Measurements from ENCODE around the gene PLXDC2.

- TF ChIP-seq CTCF (IDR thresholded peaks at IDR 0.05; ENCODE audit: poor library complexity): no peak
- TF ChIP-seq EZH2 (IDR thresholded peaks at IDR 0.05; ENCODE audit: borderline replicate concordance): no peak
Measured at GRCh38 chr10:19801369-19801768, 14.9 kb upstream of the PLXDC2 start.

Data from hepatocyte (in vitro differentiated cells).